Cardiac muscle cell (in vitro differentiated cells and primary cell): ENCODE measurements around the gene CD93. TPM values are rescaled to one million over a fixed set of nuclear protein-coding genes. Genes with fewer than 3 reads are reported as not detected.

Source experiments
- DNase-seq, 2 donors: peaks; one replicate each; pipeline versions ENCODE4 v3.0.0 to v3.0.0-alpha.2; 2010 to 2017; ENCODE audit warnings: low read depth in 1 of 2, low spot score in 1 of 2
- H3K27ac ChIP-seq: fragments of 200-600 bp; sonication (generic); 2 replicates; pipeline ENCODE4 v1.5.1; 2016
- H3K27me3 ChIP-seq: fragments of 200-600 bp; sonication (generic); 2 replicates; pipeline ENCODE4 v1.6.0; 2016; ENCODE audit warnings: control low read depth
- H3K36me3 ChIP-seq: fragments of 200-600 bp; sonication (generic); 2 replicates; pipeline ENCODE4 v1.5.1; 2016; ENCODE audit warnings: control low read depth
- H3K4me1 ChIP-seq: fragments of 200-600 bp; sonication (generic); 2 replicates; pipeline ENCODE4 v1.8.1; 2017; ENCODE audit warnings: low read depth, mild to moderate bottlenecking, mixed run types
- H3K4me3 ChIP-seq: fragments of 200-600 bp; sonication (generic); 2 replicates; pipeline ENCODE4 v1.5.1; 2016; ENCODE audit warnings: mild to moderate bottlenecking
- H3K9me3 ChIP-seq: fragments of 200-600 bp; sonication (generic); 2 replicates; pipeline ENCODE4 v1.5.1; 2017; ENCODE audit warnings: low read depth, mild to moderate bottlenecking, control low read depth
- polyA plus RNA-seq: library from polyadenylated mRNA; unstranded; fragments of >200 nt; fragmentation: Nextera tagmentation; extraction: Ambion mirVana; gene quantifications from 2 replicates; pipeline ENCODE4 v1.2.1, GENCODE V29; 2016
- total RNA-seq: library from RNA; depleted of rRNA; stranded (reverse); fragments of >200 nt; gene quantifications from 2 replicates; pipeline ENCODE4 v1.2.3, GENCODE V29; 2016
- TF ChIP-seq, protein P1 (sequence below): IDR thresholded peaks from 2 replicates; pipeline ENCODE4 v1.5.1; 2012; ENCODE audit warnings: low read depth, mild to moderate bottlenecking, low read length

The CD93 gene
- total and polyA plus RNA-seq, 2 experiments from 2014 or later = 0.15 to 0.63 TPM

- TF ChIP-seq, protein P1, sequence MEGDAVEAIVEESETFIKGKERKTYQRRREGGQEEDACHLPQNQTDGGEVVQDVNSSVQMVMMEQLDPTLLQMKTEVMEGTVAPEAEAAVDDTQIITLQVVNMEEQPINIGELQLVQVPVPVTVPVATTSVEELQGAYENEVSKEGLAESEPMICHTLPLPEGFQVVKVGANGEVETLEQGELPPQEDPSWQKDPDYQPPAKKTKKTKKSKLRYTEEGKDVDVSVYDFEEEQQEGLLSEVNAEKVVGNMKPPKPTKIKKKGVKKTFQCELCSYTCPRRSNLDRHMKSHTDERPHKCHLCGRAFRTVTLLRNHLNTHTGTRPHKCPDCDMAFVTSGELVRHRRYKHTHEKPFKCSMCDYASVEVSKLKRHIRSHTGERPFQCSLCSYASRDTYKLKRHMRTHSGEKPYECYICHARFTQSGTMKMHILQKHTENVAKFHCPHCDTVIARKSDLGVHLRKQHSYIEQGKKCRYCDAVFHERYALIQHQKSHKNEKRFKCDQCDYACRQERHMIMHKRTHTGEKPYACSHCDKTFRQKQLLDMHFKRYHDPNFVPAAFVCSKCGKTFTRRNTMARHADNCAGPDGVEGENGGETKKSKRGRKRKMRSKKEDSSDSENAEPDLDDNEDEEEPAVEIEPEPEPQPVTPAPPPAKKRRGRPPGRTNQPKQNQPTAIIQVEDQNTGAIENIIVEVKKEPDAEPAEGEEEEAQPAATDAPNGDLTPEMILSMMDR = no peak
- Histone ChIP-seq H3K27ac (no peak overlapping the region), H3K4me1 (peaks cover 21% of the 10 kb centered on the region)
Measured at GRCh38 chr20:23126281-23127061, 40.3 kb upstream of the CD93 start.

DNA sequence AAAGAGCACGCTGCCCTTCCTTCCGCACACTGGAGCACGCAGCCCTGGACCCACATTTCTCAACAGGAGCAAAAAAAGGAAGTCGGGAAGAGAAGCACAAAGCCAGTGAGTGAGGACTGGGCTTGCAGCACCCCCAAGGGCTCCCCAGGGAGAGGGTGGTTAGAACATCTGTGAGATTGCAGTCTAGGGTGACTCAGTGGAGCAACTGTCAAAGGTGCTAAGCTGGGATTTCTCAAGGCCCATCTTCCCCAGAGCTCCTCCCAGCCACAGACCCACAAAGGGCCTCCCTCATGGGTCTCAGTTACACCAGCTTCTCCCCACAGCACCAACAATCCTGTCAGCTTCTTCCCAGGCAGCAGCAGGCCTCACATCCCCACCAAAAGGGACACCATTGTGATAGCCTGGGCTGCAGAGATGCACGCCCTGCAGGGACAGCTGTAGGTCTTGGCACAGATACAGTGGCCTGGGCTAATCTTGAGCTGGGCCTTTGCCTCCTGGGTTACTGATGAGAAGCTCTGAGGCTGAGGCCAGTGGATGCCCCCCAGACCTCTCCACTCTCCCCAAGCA is 39.6 kb upstream of the CD93 start:
- no peaks in the 10 kb centered on the region for H3K9me3 ChIP-seq
- TF ChIP-seq, protein P1 = no peak
- DNase-seq = peak in 1 of 2 donors; percentile 88
- no peak overlapping the region for H3K27ac ChIP-seq
- H3K27me3 ChIP-seq = no peaks in the 10 kb centered on the region
- peaks cover 24% of the 10 kb centered on the region for H3K4me1 ChIP-seq
- no peaks in the 10 kb centered on the region for H3K36me3 ChIP-seq
- H3K4me3 ChIP-seq = no peak overlapping the region

More at GRCh38 chr20:23126281-23127061, 40.3 kb upstream of the CD93 start:
- Histone ChIP-seq H3K4me3 (no peak overlapping the region), H3K9me3 (no peaks in the 10 kb centered on the region), H3K36me3 (no peaks in the 10 kb centered on the region), H3K27me3 (no peaks in the 10 kb centered on the region)
- no peak for DNase-seq

DNA sequence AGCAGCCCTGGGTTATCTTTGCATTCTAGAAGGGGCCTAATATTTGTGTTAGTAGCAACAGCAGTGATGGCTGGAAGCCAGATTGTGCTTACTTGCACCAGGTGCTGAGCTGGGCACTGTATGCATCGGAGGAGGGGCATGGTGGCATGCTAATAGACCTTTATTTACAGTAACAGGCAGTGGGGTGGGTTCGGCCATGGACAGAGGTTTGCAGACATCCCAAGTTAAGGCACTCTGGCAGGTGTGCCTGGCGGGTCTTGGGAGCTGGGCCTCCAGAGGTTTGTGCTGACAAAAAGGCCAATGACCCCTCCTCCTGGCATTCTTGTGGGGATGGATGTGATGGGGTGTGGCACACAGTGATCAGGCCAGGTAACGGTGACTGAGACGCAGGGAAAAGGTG is 39.0 kb upstream of the CD93 start:
- Histone ChIP-seq H3K4me1 (peaks cover 24% of the 10 kb centered on the region), H3K27ac (no peak overlapping the region), H3K9me3 (no peaks in the 10 kb centered on the region), H3K27me3 (no peaks in the 10 kb centered on the region), H3K4me3 (no peak overlapping the region), H3K36me3 (no peaks in the 10 kb centered on the region)
- DNase-seq = no peak
- TF ChIP-seq, protein P1 = no peak

DNA sequence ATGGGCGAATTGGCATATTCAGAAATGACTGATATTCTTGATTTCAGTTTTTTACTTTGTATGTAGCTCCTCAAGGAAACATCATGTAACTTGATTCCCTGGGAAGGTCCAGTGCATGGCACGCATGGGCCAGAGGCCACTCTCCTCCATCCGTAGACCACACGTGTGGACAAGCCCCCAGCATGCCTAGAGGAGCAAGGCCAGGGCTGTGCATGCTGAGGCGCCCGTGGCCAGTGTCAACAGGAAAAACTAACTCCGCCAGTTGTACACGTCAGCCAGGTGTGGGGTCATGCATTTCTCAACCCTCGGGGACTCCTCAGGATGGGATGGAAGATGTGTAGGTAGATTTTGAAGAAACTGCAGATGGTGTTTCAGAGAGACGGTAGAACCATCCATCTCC is 37.8 kb upstream of the CD93 start:
- no peaks in the 10 kb centered on the region for H3K36me3 ChIP-seq
- peaks cover 19% of the 10 kb centered on the region for H3K4me1 ChIP-seq
- TF ChIP-seq, protein P1 = no peak

DNA sequence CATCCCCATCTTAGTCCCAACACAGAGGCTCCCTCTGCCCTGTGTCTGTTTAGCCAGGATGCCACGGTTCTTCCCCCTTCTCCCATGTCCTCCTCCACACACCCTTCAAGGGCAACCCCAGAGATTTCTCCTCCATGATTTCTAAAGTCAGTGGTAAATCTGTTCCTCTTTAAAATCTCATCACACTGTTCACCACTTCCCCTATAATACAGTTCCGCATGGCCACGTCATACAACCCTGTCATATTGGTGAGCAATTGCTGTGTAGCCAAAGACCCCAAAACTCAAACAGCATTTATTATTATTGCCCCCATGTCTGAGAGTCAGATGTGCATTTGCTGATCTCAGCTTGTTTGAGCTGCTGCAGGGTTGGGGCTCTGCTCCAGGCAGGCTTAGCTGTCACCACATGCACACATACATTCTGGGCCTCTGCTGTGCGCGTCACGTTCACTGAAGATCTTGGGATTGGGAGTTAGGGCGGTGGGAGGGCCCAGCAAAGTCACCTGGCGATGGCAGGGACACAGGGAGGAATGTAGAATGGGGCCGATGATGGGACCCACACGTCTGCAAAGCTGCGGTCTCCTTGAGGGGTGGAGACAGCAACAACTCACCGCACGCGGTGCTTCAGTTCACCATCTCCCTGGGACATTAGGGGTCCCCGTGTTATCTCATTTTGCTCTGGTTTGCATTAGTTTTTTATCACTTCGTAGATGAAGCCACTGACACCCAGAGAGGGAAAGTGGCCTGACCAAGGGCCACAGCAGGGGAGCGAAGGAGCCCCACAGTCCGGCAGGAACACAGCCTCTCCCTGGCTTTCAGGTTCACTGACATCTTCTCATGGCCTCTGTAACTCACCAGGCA is 36.9 kb upstream of the CD93 start:
- H3K27ac ChIP-seq = no peak overlapping the region
- H3K27me3 ChIP-seq = no peaks in the 10 kb centered on the region
- H3K9me3 ChIP-seq = no peaks in the 10 kb centered on the region
- no peak for DNase-seq
- H3K36me3 ChIP-seq = no peaks in the 10 kb centered on the region
- peaks cover 19% of the 10 kb centered on the region for H3K4me1 ChIP-seq
- TF ChIP-seq, protein P1 = no peak
- no peak overlapping the region for H3K4me3 ChIP-seq

More for the DNA sequence above, 37.8 kb upstream of the CD93 start:
- no peak for DNase-seq
- Histone ChIP-seq H3K4me3 (no peak overlapping the region), H3K9me3 (no peaks in the 10 kb centered on the region), H3K27me3 (no peaks in the 10 kb centered on the region), H3K27ac (no peak overlapping the region)
